Parathyroid adenoma (tissue), 2 donors: ENCODE results near the gene TMEM108.

Source experiments
- H2AFZ ChIP-seq: fragments of 300-600 bp; sonication (generic); one replicate; pipeline ENCODE4 v1.7.0; 2017; ENCODE audit warnings: antibody characterized with exemption, mild to moderate bottlenecking
- H3K27ac ChIP-seq: fragments of 300-600 bp; sonication (generic); one replicate; pipeline ENCODE4 v1.7.0; 2017
- H3K27me3 ChIP-seq: fragments of 300-600 bp; sonication (generic); one replicate; pipeline ENCODE4 v1.7.0; 2017; ENCODE audit warnings: low read length; ENCODE audit not compliant: control insufficient read depth, insufficient read depth
- H3K36me3 ChIP-seq: fragments of 300-600 bp; sonication (generic); one replicate; pipeline ENCODE4 v1.7.0; 2017; ENCODE audit warnings: low read length; ENCODE audit not compliant: control insufficient read depth, insufficient read depth
- H3K4me1 ChIP-seq: fragments of 300-600 bp; sonication (generic); one replicate; pipeline ENCODE4 v1.7.0; 2017; ENCODE audit warnings: control low read depth
- H3K4me2 ChIP-seq: fragments of 300-600 bp; sonication (generic); one replicate; pipeline ENCODE4 v1.7.0; 2017; ENCODE audit warnings: low read length
- H3K4me3 ChIP-seq: fragments of 300-600 bp; sonication (generic); one replicate; pipeline ENCODE4 v1.7.0; 2017; ENCODE audit warnings: low read depth, low read length
- H3K79me2 ChIP-seq: fragments of 300-600 bp; sonication (generic); one replicate; pipeline ENCODE4 v1.7.0; 2017; ENCODE audit warnings: control low read depth
- H3K9ac ChIP-seq: fragments of 300-600 bp; sonication (generic); one replicate; pipeline ENCODE4 v1.7.0; 2017; ENCODE audit warnings: mild to moderate bottlenecking
- H3K9me3 ChIP-seq: fragments of 300-600 bp; sonication (generic); one replicate; pipeline ENCODE4 v1.7.0; 2017; ENCODE audit warnings: low read length; ENCODE audit not compliant: control insufficient read depth
- CTCF ChIP-seq: fragments of 300-600 bp; sonication (generic); IDR thresholded peaks from one replicate; pipeline ENCODE4 v1.7.0; 2017; ENCODE audit warnings: antibody characterized with exemption, mild to moderate bottlenecking
- donor health status: primary hyperparathyroidism.

The TMEM108 gene

GRCh38 chr3:133283958-133284807 is 246.0 kb downstream of the TMEM108 start:
- no peaks in the 10 kb centered on the region for H3K79me2 ChIP-seq
- H3K9me3 ChIP-seq = no peaks in the 10 kb centered on the region
- H3K4me3 ChIP-seq = no peak overlapping the region
- no peak overlapping the region for H3K4me2 ChIP-seq
- no peaks in the 10 kb centered on the region for H3K36me3 ChIP-seq
- H3K9ac ChIP-seq = no peak overlapping the region
- no peak overlapping the region for H3K27ac ChIP-seq
- no peaks in the 10 kb centered on the region for H3K4me1 ChIP-seq
- H3K27me3 ChIP-seq = no peaks in the 10 kb centered on the region
- no peak overlapping the region for H2AFZ ChIP-seq
- no peak for TF ChIP-seq CTCF

- no peak overlapping the region for H3K4me3 ChIP-seq
- H3K4me2 ChIP-seq = no peak overlapping the region
- H3K36me3 ChIP-seq = no peaks in the 10 kb centered on the region
- H2AFZ ChIP-seq = no peak overlapping the region
- no peak for TF ChIP-seq CTCF
- H3K9me3 ChIP-seq = no peaks in the 10 kb centered on the region
- no peak overlapping the region for H3K9ac ChIP-seq
- no peaks in the 10 kb centered on the region for H3K27me3 ChIP-seq
- H3K79me2 ChIP-seq = no peaks in the 10 kb centered on the region
- H3K4me1 ChIP-seq = no peaks in the 10 kb centered on the region
- H3K27ac ChIP-seq = no peak overlapping the region
Measured at GRCh38 chr3:133289322-133289721, 251.1 kb downstream of the TMEM108 start.

GRCh38 chr3:133292296-133292695 is 254.1 kb downstream of the TMEM108 start:
- Histone ChIP-seq H3K4me1 (no peaks in the 10 kb centered on the region), H2AFZ (no peak overlapping the region), H3K4me3 (no peak overlapping the region), H3K9me3 (no peaks in the 10 kb centered on the region), H3K9ac (no peak overlapping the region), H3K79me2 (no peaks in the 10 kb centered on the region), H3K27me3 (no peaks in the 10 kb centered on the region), H3K36me3 (no peaks in the 10 kb centered on the region), H3K27ac (no peak overlapping the region), H3K4me2 (no peak overlapping the region)
- no peak for TF ChIP-seq CTCF

GRCh38 chr3:133293397-133294110 is 255.4 kb downstream of the TMEM108 start:
- Histone ChIP-seq H3K36me3 (no peaks in the 10 kb centered on the region), H3K9me3 (no peaks in the 10 kb centered on the region), H2AFZ (no peak overlapping the region), H3K4me3 (no peak overlapping the region), H3K4me2 (no peak overlapping the region), H3K9ac (no peak overlapping the region), H3K4me1 (no peaks in the 10 kb centered on the region), H3K27ac (no peak overlapping the region), H3K79me2 (no peaks in the 10 kb centered on the region), H3K27me3 (no peaks in the 10 kb centered on the region)
- no peak for TF ChIP-seq CTCF
